Astrocyte of the hippocampus (primary cell): ENCODE results near the gene CSRP1.
"Not testable (repeated sequence)": the region's sequence is repeated elsewhere in the genome, so short reads cannot be mapped to it uniquely, and the experiment has no call there.

ENCODE experiments used
- DNase-seq: peaks from one replicate; pipeline ENCODE4 v3.0.0; 2011; ENCODE audit warnings: low read depth, low spot score

The CSRP1 gene

DNA sequence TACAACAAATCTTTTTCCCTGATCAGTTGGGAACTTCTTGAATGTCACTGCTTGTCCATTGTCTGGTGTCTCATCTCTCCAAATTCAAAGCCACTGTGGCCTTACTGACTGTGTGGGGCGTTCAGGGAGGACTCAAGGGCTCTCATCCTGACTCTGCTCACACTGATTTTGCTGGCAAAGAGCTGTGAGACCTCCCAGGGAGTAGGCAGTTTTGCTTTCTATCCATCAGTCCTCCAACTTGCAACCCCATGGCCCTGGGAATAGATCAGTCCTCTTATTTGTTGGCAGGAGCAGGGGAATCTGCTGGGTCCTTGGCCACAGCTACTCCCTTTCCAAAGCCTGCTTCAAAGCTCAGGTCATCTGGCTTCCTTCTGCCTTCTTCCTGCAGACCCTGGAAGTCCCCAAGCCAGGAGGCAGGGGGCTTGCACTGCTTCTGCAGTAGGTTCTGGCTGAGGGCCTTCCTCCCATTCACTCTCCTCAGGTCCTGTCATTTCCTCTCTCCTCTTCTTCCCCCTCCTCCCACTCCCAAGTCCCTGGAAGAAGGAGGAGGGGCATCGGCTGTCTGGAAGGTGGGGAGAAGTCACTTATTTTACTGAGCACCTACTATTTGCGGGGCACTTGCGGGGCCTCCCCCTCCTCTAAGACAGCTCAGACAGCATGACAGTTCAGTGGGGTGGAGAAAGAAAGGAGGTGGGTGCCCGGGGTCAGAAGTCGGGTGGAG lies 31.1 kb upstream of the CSRP1 start:
- DNase-seq, result no peak

GRCh38 chr1:201537467-201537866 lies 30.5 kb upstream of the CSRP1 start:
- no peak for DNase-seq

GRCh38 chr1:201537028-201537427 lies 30.1 kb upstream of the CSRP1 start:
- DNase-seq, result no peak

DNA sequence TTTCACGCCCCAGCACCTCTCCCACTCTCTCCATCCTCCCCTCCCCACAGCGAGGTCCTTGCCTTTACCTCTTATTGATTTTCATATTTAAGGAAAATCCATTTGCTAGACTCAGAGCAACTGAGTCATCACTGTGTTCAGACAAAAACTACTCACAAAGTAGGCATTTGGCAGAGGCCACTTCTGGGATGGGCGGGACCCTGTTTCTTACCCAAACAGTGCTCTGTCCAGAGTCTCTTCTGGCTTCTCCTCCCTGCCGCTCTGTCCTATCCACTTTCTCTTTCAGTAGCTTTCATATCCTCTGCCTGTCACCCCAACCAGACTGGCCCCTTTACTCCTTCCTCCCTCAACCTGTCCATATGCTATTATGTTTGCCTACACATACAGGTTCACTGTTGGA lies 29.6 kb upstream of the CSRP1 start:
- DNase-seq, result peak; percentile 73

- DNase-seq, result no peak
These were observed 29.0 kb upstream of the CSRP1 start for GRCh38 chr1:201535919-201536245.

DNA sequence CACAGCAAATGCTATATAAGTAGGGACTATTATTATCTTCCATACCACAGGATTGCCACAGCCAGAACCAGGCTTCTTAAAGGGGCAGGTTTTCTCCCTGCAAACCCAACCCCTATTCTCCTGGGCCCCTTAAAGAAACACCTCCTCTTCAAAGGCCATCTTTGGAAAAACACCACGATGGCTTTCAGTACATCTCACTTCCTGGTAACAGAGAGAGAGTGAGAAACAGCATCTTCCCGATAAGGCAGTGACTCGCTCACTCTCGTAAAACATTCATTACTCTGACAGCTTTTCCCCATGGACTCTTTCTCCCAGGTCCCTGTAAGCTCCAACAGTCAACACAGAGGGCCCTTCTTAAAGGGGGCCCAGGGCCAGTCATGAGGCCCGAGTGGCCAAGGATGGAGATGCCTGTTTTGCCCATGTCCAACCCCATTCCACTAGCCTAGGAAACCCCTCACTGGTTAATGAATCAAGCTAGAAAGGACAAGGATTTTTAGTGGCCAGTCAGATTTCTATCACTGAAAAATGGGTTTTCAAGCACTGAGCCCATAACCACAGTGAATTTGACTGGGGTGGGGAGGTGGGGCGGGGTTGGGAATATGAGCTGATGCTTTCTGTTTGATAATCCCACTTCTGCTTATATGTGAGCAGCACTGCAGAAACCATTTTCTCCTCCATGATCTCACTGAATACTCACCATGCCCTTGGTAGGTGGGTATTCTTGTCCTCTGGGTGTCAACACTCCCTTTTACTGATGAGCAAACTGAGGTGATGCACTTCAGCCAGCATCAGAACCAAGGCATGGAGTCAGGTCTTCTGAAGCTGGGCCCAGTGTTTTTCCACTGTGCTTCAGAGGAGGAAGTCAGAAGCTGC lies 28.4 kb upstream of the CSRP1 start:
- DNase-seq, result no peak

DNA sequence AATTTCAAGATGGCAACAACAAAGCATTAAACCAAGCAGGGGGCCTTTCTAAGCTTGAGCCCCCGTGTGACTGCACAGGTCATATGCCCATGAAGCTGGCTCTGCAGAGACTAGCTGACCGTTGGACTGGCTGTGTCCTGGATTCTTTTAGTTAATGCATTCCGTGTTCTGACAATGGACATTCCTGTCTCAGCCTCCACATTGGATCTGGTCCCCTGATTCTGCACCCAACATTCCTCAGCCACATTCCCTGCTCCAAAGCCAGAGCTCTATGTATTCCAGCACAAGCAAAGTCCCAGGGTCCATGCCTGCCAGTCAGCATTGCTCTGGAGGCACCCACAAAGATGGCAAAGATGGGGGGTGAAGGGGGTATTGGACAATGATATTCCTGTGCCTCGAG lies 26.9 kb upstream of the CSRP1 start:
- DNase-seq, result peak; percentile 68

DNA sequence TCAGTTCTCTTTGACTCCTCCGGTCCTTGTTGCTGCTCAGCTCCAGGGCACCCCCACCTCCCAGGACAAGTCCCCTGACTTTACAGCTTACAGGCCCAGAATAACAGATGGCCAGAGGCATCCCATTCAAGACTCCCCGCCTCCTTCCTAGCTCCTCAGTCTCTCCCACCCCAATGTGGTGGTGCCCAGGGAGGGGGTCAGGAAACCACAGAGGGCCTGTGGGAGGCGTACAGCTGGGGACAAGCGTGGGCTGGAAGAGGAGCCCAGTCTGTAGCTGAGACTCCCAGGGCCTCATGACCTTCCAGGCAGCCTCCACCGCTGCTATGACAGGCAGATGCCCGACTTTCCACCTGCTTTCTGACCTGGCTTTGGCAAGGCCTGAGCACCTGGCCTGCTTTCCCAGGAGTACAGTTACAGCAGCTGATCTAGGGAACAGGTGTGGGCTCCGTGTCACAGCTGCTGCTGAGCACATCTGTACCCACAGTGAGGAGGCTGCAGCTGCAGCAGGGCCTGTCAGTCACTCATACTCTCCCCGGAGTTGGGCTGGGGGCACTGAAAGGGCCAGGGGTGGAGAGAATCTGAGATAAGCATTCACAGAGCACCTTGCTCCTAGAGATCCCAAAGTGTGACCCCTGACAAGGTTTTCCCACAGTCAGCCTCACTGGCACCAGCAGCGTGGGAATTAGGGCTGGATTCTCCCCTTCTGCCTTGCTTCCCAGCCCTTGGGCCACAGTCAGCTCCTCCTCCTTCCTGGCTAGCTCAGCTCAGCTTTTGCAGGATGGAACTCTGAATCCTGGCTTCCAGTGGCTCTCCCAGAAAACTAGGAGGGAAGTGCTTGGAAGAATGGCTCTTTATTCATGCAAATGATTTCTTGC lies 24.9 kb upstream of the CSRP1 start:
- no peak for DNase-seq

DNA sequence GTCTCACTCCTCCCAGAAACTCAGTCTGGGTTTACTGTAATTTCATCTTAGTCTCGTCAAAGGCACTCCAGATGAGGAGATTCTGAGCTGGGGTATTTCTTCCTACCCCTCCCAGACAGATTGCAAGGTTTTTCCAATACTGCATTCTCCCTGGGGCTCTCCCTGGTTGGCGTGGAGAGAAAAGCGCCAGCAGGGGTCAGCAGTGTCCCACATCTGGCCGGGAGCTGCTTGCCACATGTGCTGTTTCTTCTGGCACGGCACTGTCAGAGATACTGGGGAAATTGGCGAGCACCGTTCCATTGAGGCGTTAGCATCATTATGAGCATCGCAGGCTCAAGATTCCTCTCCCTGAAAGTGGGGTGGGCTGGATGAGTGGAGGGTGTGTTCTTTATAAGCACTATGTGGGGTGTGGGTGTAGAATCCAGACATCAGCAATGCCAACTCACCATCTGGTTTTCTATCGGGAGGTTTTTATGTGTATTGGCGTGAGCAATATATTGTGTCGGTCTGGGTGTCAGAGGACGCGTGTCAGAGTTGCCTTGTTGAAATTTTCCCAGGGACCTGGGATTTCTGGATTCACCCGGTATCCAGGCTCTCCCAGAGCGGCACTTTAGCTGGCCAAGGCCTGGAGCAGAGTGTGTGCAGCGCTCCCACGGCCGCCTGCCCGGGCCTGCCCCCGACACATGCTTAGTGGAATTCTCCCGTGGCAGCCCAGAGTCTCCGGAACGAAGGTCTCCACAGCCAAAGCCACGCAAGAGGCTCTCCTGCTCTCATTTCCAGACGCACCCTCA lies 24.0 kb upstream of the CSRP1 start:
- peak; percentile 91 for DNase-seq

DNA sequence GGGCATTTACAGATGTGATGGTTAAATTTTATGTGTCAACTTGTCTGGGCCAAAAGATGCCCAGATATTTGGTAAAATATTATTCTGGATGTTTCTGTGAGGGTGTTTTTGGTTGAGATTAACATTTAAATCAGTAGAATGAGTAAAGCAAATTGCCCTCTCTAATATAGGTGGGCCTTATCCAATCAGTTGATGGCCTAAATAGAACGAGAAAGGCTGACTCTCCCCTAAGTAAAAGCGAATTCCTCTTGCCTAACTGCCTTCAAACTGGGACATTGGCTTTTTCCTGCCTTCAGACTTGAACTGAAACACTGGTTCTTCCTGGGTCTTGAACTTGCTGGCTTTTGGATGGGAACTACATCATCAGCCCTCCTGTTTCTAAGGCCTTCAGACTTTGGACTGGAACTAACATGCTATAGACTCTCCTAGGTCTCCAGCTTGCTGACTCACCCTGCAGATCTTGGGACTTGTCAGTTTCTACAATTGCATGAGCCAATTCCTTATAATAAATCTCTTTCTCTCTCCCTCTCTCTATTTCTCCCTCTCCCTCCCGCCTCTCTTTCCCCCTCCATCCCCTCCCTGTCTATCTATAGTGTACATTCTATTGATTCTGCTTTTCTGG lies 21.8 kb upstream of the CSRP1 start:
- DNase-seq, result no peak

- no peak for DNase-seq
These were observed 21.0 kb upstream of the CSRP1 start for GRCh38 chr1:201527879-201528278.

- no peak for DNase-seq
These were observed 18.4 kb upstream of the CSRP1 start for GRCh38 chr1:201525193-201525778.

DNA sequence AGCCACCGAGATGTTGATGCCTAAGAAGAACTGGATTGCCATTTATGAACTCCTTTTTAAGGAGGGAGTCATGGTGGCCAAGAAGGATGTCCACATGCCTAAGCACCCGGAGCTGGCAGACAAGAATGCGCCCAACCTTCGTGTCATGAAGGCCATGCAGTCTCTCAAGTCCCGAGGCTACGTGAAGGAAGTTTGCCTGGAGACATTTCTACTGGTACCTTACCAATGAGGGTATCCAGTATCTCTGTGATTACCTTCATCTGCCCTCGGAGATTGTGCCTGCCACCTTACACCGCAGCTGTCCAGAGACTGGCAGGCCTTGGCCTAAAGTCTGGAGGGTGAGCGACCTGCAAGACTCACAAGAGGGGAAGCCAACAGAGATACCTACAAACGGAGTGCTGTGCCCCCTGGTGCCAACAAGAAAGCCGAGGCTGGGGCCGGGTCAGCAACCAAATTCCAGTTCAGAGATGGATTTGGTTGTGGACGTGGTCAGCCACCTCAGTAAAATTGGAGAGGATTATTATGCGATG lies 13.2 kb upstream of the CSRP1 start:
- not testable (repeated sequence) for DNase-seq

GRCh38 chr1:201518071-201518470 lies 11.1 kb upstream of the CSRP1 start:
- DNase-seq, result no peak

GRCh38 chr1:201517631-201518030 lies 10.7 kb upstream of the CSRP1 start:
- DNase-seq, result no peak

GRCh38 chr1:201516511-201517127 lies 9.7 kb upstream of the CSRP1 start:
- no peak for DNase-seq

DNA sequence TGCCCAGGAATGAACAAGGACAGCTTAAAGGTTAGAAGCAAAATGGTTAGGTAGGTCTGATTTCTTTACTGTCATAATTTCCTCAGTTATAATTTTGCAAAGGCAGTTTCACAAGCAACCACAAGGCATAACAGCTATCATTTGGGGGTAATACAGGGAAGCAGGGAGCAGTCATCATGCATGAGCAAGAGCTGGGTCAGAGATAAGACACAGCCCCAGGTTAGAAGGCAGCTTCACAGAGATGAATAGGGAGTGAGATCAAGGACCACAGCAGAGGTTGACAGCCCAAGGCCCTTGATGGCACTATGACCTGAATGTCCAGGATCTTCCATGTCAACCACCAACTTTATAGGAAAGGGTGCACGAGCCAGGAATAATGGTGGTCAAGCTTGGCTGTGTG lies 9.0 kb upstream of the CSRP1 start:
- no peak for DNase-seq

DNA sequence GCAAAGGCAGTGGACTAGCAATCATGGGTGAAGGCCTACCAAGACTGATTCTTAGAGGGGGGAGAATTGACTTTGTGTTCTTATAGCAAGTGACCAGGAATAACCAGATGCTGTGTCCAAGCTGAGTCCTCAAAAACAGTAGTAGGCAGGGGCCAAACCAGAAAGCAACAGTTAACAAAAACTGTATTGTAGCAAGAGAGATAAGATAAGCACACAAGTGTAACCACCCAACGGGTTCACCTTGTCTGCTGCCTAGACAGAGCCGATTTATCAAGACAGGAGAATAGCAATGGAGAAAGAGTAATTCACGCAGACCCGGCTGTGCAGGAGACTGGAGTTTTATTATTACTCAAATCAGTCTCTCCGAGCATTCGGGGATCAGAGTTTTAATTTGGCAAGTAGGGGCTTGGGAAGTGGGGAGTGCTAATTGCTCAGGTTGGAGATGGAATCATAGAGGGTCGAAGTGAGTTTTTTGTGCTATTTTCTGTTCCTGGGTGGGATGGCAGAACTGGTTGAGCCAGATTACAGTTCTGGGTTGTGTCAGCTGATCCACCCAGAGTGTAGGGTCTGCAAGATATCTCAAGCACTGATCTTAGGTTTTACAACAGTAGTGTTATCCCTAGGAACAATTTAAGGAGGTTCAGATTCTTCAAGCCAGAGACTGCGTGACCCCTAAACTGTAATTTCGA lies 8.3 kb upstream of the CSRP1 start:
- no peak for DNase-seq

DNA sequence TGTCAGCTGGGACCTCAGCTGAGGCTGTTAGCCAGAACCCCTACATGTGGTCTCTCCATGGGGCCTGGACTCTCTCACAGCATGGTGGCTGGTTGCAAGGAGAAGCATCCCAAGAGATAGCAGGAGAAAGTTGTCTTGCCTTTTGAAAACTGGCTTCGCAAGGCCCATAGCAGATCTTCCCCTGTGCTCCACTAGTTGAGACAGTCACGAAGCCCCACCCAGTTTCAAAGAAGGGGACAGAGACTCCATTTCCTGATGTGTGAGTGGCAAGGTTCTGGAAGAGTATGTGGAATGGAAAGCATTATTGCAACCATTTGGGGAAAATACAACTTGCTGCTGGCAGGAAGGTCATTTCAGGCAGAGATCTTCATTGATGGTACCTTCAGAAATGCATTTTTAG lies 7.5 kb upstream of the CSRP1 start:
- no peak for DNase-seq
